Measurements from ENCODE around the gene TPSAB1.
"Not testable (repeated sequence)": the region's sequence is repeated elsewhere in the genome, so short reads cannot be mapped to it uniquely, and the experiment has no call there.

The TPSAB1 gene

GRCh38 chr16:1253701-1254364 is 13.3 kb downstream of the TPSAB1 start:
- DNase-seq, result not testable (repeated sequence)

DNA sequence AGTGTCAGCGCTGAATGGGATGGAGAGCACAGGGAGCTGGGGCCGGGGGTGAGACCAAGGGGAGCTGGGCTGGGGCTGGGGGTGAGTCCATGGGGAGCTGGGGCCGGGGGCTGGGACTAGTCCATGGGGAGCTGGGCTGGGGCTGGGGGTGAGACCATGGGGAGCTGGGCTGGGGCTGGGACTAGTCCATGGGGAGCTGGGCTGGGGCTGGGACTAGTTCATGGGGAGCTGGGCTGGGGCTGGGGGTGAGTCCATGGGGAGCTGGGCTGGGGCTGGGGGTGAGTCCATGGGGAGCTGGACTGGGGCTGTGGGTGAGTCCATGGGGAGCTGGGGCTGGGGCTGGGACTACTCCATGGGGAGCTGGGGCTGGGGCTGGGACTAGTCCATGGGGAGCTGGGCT is 14.3 kb downstream of the TPSAB1 start:
- DNase-seq, result not testable (repeated sequence)

- DNase-seq, result not testable (repeated sequence)
Observed at GRCh38 chr16:1255276-1256122, 15.0 kb downstream of the TPSAB1 start, which contains the start of gene TPSD1. Gene TPSD1, plus strand, starts transcription at chr16:1256069. Its CDS starts 212 bp downstream, at chr16:1256281.

GRCh38 chr16:1256296-1256873 is 15.9 kb downstream of the TPSAB1 start:
- DNase-seq, result not testable (repeated sequence)

GRCh38 chr16:1256874-1257322 is 16.4 kb downstream of the TPSAB1 start:
- DNase-seq, result no peak

DNA sequence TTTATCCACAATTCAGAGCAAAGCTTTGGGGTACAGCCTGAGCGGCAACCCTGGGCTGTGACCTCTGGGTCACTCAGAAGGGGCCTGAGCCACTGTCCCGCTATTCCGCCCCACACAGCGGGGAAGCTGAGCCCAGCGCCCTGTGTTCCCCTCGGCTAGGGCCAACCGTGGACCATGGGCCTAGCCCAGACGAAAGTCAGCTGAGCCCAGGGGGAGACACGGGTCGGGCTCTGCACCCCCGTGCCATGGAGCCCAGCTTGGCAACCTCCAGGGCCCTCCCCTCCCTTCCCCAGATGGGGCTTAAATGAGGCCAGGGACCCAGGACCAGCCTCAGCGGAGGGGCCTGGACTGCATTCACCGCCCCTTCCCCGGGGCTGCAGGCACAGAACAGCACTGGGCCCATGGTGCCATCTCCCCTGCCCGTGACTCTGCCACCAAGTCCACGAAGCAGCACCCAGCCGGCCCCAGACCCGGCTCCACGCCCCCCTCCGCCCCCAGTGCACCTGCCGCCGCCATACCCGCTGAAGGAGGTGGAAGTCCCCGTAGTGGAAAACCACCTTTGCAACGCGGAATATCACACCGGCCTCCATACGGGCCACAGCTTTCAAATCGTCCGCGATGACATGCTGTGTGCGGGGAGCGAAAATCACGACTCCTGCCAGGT is 17.2 kb downstream of the TPSAB1 start:
- DNase-seq, result no peak

DNA sequence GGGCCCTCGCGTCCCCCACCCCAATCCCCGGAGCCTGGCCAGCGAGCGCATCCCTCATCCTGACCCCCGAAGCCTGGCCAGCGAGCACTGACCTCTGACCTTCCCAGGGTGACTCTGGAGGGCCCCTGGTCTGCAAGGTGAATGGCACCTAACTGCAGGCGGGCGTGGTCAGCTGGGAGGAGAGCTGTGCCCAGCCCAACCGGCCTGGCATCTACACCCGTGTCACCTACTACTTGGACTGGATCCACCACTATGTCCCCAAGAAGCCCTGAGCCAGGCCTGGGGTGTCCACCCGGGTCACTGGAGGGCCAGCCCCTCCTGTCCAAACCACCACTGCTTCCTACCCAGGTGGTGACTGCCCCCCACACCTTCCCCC is 17.7 kb downstream of the TPSAB1 start:
- no peak for DNase-seq

- no peak for DNase-seq
Observed at GRCh38 chr16:1258906-1259759, 18.6 kb downstream of the TPSAB1 start.

DNA sequence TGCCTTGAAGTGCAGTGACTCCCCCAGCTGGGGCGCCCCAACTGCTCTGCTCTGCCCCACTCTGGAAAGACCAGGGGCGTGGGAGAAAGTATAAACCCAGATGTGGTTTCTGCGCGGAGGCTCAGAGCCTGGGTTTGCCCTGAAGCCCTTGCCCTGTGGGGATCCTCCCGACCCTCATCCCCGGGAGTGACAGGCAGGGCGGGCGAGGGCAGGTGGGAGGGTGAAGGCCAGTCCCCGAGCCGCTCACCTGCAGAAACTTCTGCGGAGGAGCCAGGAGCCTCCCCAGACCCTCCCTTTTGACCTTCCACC is 19.2 kb downstream of the TPSAB1 start:
- no peak for DNase-seq

DNA sequence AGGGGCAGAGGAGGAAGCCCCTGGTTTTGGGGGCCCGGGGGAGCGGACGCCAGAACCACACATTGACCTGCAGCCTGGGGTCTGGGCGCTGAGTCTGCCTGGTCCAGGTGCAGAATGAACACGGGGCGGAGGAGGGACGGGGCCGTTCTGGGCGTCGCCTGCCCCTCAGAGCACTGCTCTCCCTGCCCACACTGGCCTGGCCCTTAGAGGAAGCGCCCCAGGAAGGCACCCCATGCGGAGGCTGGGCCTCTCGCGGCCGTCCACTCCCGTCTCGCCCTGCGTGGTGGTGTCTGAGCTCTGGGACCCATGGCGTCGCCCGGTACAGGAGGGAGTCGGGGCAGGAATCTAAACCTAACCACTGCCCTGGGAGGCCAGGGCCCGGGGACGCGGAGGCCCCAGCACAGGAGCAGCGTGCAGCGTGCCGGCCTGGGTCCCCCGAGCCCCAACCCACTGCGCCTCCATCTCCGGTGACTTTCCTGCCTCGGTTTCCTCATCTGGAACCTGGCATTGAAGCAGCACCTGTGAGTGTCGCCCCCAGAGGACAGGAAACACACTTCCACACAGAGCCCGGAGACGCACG is 19.7 kb downstream of the TPSAB1 start:
- DNase-seq, result no peak

GRCh38 chr16:1261131-1261892 is 20.8 kb downstream of the TPSAB1 start:
- DNase-seq, result peak in 1 of 2 experiments; percentile 38

- no peak for DNase-seq
Observed at GRCh38 chr16:1262210-1262845, 21.8 kb downstream of the TPSAB1 start.

GRCh38 chr16:1262846-1263221 is 22.3 kb downstream of the TPSAB1 start:
- no peak for DNase-seq

- DNase-seq, result no peak
Observed at GRCh38 chr16:1263591-1264344, 23.3 kb downstream of the TPSAB1 start.

DNA sequence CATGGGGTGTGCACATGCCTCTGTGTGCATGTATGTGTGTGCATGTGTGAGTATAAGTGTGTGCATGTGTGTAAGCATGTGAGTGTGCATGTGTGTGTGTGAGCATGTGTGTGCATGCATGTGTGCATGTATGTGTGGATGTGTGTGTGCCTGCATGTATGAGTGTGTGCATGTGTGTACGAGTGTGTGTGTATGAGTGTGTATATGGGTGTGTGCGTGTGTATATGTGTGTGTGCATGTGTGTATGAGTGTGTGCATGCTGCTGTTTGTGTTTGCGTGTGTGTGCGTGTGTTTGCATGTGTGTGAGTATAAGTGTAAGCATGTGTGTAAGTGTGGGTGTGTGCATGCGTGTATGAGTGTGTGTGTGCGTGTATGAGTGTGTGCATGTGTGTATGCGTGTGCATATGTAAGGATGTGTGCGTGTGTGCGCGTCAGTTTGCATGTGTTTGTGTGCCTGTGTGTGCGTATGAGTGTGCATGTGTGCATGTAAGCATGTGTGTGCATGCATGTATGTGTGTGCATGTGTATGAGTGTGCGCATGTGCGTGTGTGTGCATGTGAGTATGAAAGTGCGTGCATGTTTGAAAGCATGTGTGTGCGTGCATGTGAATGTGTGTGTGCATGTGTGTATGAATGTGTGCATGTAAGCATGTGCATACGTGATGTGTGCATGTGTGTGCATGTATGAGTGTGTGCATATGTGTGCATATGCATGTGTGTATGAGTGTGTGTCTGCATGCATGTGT is 24.0 kb downstream of the TPSAB1 start:
- DNase-seq, result no peak

- no peak for DNase-seq
Observed at GRCh38 chr16:1265090-1265630, 24.7 kb downstream of the TPSAB1 start.

DNA sequence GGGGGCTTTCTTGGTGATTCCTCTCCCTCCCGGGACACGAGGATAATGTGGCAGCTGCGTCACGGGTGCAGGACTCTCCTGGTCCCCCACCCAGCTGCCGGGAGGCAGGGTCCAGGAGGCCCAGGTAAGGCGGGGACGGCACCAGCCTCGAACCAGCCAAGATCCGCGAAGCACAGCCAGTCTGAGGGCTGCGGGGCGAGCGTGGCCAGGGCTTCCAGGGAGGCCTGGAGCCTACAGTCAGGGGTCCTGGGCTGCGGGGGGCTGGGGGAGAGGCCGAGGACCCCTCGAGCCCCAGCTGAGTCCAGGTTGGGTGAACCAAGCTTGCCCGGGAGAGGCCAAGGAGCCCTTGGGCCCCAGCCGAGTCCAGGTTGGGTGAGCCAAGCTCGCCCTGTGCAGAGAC is 25.3 kb downstream of the TPSAB1 start:
- DNase-seq, result no peak

DNA sequence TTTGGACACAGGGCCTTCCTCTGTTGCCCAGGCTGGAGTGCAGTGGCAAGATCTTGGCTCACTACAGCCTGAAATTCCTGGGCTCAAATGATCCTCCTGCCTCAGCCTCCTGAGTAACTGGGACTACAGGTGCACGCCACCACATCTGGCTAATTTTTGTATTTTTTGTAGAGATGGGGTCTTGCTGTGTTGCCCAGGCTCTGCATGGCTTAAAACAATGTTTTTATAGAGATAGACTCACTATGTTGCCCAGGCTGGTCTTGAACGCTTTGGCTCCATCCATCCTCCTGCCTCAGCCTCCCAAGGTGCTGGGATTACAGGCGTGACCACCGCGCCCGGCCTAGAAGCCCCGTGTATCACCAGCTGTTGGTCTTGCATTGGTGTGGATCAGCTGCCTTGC is 28.9 kb downstream of the TPSAB1 start:
- DNase-seq, result not testable (repeated sequence)

DNA sequence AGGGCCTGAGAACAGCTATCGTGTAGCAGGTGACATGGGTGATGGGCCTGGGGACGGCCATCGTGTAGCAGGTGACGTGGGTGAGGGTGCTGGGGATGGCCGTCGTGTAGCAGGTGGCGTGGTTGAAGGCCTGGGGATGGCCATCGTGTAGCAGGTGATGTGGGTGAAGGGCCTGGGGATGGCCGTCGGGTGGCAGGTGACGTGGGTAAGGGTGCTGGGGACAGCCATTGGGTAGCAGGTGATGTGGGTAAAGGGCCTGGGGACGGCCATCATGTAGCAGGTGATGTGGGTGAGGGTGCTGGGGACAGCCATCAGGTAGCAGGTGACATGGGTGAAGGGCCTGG is 30.8 kb downstream of the TPSAB1 start:
- DNase-seq, result no peak
